ENCODE results near the gene NRP1.

The NRP1 gene

GRCh38 chr10:33153251-33153967, 181.1 kb downstream of the NRP1 start:
- Histone ChIP-seq H3K4me3 (no peak overlapping the region), H3K36me3 (no peaks in the 10 kb centered on the region), H3K27me3 (no peaks in the 10 kb centered on the region), H3K4me1 (peaks cover 0 to 33% (median 5%) of the 10 kb centered on the region in 4 donors), H3K27ac (no peak overlapping the region), H3K9me3 (no peaks in the 10 kb centered on the region)
- intact Hi-C loops (cut with DNase I; ENCODE audit: low total_unique reads): no loop called here
- DNase-seq: no peak
- TF ChIP-seq CTCF (IDR thresholded peaks at IDR 0.05): no peak

- no peaks in the 10 kb centered on the region for H3K27me3 ChIP-seq
- no peak overlapping the region for H3K4me3 ChIP-seq
- intact Hi-C loops (cut with DNase I; ENCODE audit: low total_unique reads): no loop called here
- no peaks in the 10 kb centered on the region for H3K36me3 ChIP-seq
- DNase-seq: no peak
- H3K9me3 ChIP-seq: no peaks in the 10 kb centered on the region
- H3K4me1 ChIP-seq: peaks cover 0 to 33% (median 5%) of the 10 kb centered on the region in 4 donors
- no peak for TF ChIP-seq CTCF (IDR thresholded peaks at IDR 0.05)
- no peak overlapping the region for H3K27ac ChIP-seq
These were observed 181.7 kb downstream of the NRP1 start for GRCh38 chr10:33152750-33153149.

GRCh38 chr10:33152146-33152545, 182.3 kb downstream of the NRP1 start:
- no peak overlapping the region for H3K27ac ChIP-seq
- no peaks in the 10 kb centered on the region for H3K36me3 ChIP-seq
- intact Hi-C loops (cut with DNase I; ENCODE audit: low total_unique reads): no loop called here
- TF ChIP-seq CTCF (IDR thresholded peaks at IDR 0.05): no peak
- no peak overlapping the region for H3K4me3 ChIP-seq
- DNase-seq: no peak
- peaks cover 0 to 29% (median 4%) of the 10 kb centered on the region in 4 donors for H3K4me1 ChIP-seq
- H3K9me3 ChIP-seq: no peaks in the 10 kb centered on the region
- no peaks in the 10 kb centered on the region for H3K27me3 ChIP-seq

- no peak overlapping the region for H3K4me3 ChIP-seq
- DNase-seq: no peak
- intact Hi-C loops (cut with DNase I; ENCODE audit: low total_unique reads): no loop called here
- H3K27me3 ChIP-seq: no peaks in the 10 kb centered on the region
- no peaks in the 10 kb centered on the region for H3K9me3 ChIP-seq
- H3K27ac ChIP-seq: no peak overlapping the region
- no peaks in the 10 kb centered on the region for H3K36me3 ChIP-seq
- no peak for TF ChIP-seq CTCF (IDR thresholded peaks at IDR 0.05)
- H3K4me1 ChIP-seq: peaks cover 0 to 26% (median 2%) of the 10 kb centered on the region in 4 donors
These were observed 183.1 kb downstream of the NRP1 start for GRCh38 chr10:33151344-33151864.

GRCh38 chr10:33150889-33151288, 183.6 kb downstream of the NRP1 start:
- Histone ChIP-seq H3K27ac (no peak overlapping the region), H3K9me3 (no peaks in the 10 kb centered on the region)

More at GRCh38 chr10:33150889-33151288, 183.6 kb downstream of the NRP1 start:
- H3K4me3 ChIP-seq: no peak overlapping the region
- H3K4me1 ChIP-seq: peaks cover 0 to 24% (median 2%) of the 10 kb centered on the region in 4 donors
- no peak for DNase-seq
- H3K27me3 ChIP-seq: no peaks in the 10 kb centered on the region
- H3K36me3 ChIP-seq: no peaks in the 10 kb centered on the region
- TF ChIP-seq CTCF (IDR thresholded peaks at IDR 0.05): no peak
- intact Hi-C loops (cut with DNase I; ENCODE audit: low total_unique reads): no loop called here
